G401 (cell line): ENCODE measurements around the gene LOX. TPM values are rescaled to one million over a fixed set of nuclear protein-coding genes. Genes with fewer than 3 reads are reported as not detected.

Experiments used
- DNase-seq: peaks from one replicate; pipeline ENCODE4 v3.0.0-alpha.2; 2015; ENCODE audit warnings: low spot score
- in situ Hi-C: cut with HindIII; loops from 2 replicates; pipeline ENCODE4 v1.10.0; 2016; ENCODE audit warnings: low sequenced_read_pairs, mixed read lengths
- total RNA-seq: library from RNA; depleted of rRNA; stranded (reverse); fragments of >200 nt; shearing (Covaris generic); gene quantifications from 2 replicates; pipeline ENCODE4 v1.2.3, GENCODE V29; 2014

LOX gene
- total RNA-seq, 1 experiment from 2014 or later, result not detected

- in situ Hi-C loops, result no loop called here
Observed at GRCh38 chr5:122063836-122064235, 14.2 kb downstream of the LOX start.

GRCh38 chr5:122062205-122062604 is 15.9 kb downstream of the LOX start:
- in situ Hi-C loops, result no loop called here
- no peak for DNase-seq

More at GRCh38 chr5:122063836-122064235, 14.2 kb downstream of the LOX start:
- no peak for DNase-seq

- in situ Hi-C loops, result no loop called here
- no peak for DNase-seq
Observed at GRCh38 chr5:122056913-122057312, 21.1 kb downstream of the LOX start.

GRCh38 chr5:122054266-122054665 is 23.8 kb downstream of the LOX start:
- no peak for DNase-seq
- in situ Hi-C loops, result no loop called here

- DNase-seq, result no peak
- in situ Hi-C loops, result no loop called here
Observed at GRCh38 chr5:122053181-122054109, 24.6 kb downstream of the LOX start.

GRCh38 chr5:122051569-122051968 is 26.5 kb downstream of the LOX start:
- in situ Hi-C loops, result no loop called here
- DNase-seq, result no peak

- in situ Hi-C loops, result no loop called here
- no peak for DNase-seq
Observed at GRCh38 chr5:122050959-122051358, 27.1 kb downstream of the LOX start.

GRCh38 chr5:122040636-122041302 is 37.3 kb downstream of the LOX start:
- in situ Hi-C loops, result no loop called here
- no peak for DNase-seq

- in situ Hi-C loops, result no loop called here
- no peak for DNase-seq
Observed at GRCh38 chr5:122036326-122036725, 41.7 kb downstream of the LOX start.

- DNase-seq, result no peak
- in situ Hi-C loops, result no loop called here
Observed at GRCh38 chr5:122035913-122036312, 42.1 kb downstream of the LOX start.

GRCh38 chr5:122031836-122032235 is 46.2 kb downstream of the LOX start:
- DNase-seq, result no peak
- in situ Hi-C loops, result no loop called here

GRCh38 chr5:122030251-122030650 is 47.8 kb downstream of the LOX start:
- no peak for DNase-seq
- in situ Hi-C loops, result no loop called here

- no peak for DNase-seq
- in situ Hi-C loops, result no loop called here
Observed at GRCh38 chr5:122029818-122030217, 48.2 kb downstream of the LOX start.

GRCh38 chr5:122022966-122023365 is 55.1 kb downstream of the LOX start:
- no peak for DNase-seq
- in situ Hi-C loops, result no loop called here

GRCh38 chr5:122019919-122020590 is 58.0 kb downstream of the LOX start:
- in situ Hi-C loops, result no loop called here
- DNase-seq, result no peak

GRCh38 chr5:122015471-122015870 is 62.6 kb downstream of the LOX start:
- in situ Hi-C loops, result no loop called here
- no peak for DNase-seq

- no peak for DNase-seq
- in situ Hi-C loops, result no loop called here
Observed at GRCh38 chr5:122014236-122014935, 63.7 kb downstream of the LOX start.
